CD4-positive, alpha-beta T cell treated with Interleukin-21 for 1 hour (primary cell): Measurements from ENCODE around the gene IFT27.

Source experiments
- DNase-seq: peaks from one replicate; pipeline ENCODE4 v3.0.0-alpha.2; 2020

IFT27 gene, protein sequence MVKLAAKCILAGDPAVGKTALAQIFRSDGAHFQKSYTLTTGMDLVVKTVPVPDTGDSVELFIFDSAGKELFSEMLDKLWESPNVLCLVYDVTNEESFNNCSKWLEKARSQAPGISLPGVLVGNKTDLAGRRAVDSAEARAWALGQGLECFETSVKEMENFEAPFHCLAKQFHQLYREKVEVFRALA

DNA sequence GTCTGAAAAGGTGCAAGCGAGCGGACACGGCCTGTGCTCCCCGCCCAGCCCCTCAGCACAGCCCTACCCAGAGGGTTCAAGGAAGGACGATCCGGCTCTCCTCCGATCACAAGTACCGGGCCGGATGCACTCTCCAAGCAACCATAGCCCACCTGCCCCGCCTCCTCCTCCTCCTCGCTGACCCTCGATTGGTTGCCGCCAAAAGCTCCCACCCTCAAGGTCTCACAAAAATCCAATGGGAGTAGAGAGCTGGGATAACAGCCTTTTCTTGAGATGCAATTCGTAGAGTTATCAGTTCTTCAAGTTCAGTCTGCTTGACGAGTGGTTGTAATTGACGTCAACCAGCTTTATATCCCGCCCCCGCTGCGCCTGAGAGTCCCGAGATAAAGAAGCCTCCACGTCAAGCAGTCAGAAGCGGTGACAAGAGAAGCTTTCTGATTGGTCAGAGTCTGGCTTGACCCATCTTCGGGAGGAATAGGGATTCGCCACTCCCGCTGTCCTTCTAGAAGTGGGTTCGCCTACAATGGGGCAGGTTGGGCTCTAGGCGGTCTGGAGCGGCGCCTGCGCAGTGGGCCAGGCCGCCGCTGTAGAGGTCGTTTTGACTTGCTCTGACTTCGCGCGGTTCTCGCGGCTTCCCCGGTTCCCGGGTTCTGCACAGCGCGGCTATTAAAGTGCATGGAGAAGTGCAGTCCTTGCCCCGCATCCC lies at the start of gene IFT27:
Gene IFT27 (minus strand): TSS at position 156 of the 706 bp plus-strand sequence. CDS start 412 bp downstream, outside the sequence.
- peak; percentile 100 for DNase-seq

DNA sequence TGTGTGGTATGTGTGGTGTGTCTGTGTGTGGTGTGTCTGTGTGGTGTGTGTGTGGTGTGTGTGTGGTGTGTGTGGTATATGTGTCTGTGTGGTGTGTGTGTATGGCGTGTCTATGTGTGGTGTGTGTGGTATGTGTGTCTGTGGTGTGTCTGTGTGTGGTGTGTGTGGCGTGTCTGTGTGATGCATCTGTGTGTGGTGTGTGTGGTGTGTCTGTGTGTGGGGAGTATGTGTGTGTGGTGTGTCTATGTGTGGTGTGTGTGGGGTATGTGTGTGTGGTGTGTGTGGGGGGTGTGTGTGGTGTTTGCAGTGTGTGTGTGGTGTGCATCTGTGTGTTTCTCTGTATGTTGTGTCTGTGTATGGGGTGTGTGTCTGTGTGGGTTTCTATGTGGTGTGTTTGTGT lies 48.7 kb upstream of the IFT27 start:
- DNase-seq, result no peak

DNA sequence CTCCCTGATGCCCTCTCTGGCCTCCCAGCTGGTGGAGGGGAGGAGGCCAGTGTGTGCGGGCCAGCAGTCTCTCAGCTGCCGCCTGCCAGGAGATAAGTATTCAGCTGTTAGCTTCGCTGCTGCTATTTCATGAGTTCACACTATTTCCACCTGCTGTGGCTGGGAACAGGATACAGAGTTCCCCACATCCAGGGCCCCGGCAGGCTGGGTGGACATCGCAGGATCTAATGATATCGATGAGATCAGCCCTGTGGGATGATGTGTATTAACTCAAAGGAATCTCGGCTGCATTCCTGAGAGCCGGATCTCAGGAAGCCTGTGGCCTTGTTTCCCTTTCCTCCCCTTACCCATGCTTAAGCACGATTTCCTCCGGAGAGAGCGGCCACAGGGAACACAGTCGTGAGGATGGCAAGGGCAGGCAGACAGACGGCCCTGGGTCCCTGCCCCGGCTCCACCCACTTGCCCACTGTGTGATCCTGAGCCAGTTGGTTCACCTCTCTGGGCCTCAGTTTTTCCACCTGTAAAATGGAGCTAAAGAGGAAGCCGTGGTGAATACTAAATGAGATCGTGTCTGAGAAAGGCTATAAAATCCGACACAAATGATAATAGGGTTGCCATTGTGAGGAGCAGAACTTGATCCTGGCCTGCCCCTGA lies 47.4 kb upstream of the IFT27 start:
- DNase-seq, result no peak

DNA sequence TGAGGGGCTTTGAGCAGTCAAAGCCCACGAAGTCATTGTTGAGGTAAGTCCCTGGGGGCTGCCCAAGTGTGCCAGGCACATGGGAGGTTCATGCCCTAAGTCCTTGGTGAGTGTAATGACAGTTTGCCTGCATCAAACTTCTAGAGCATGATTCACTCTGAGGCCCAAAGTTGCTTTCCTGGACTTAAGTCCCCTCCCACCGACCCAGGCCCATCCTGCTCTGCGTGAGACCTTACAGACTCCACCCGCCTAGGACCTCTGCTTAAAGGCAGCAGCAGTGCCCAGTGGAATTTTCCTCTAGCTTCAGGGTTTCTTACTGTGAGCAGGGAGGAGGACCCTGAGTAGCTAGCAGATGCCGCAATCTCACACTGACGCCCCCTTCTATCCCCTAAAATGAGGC lies 46.7 kb upstream of the IFT27 start:
- no peak for DNase-seq

DNA sequence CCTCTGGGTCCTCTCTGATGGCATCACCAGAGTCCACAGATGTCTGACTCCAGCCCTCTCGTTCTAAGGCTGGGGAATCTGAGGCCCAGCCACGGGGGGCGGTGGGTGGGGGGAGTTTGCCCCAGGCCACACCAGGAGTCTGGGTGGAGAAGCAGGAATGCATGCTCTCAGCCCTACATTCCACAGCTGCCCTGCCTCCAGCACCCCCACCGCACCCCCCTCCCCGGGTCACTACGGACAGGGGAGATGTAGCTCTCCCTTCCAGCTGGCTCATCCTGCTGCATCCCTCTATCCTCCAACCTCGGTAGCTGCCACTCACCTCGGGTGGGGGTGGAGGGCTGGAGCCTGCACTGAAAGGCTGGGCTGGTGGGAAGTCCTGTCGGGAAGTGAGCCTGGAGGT lies 43.2 kb upstream of the IFT27 start:
- DNase-seq, result no peak

DNA sequence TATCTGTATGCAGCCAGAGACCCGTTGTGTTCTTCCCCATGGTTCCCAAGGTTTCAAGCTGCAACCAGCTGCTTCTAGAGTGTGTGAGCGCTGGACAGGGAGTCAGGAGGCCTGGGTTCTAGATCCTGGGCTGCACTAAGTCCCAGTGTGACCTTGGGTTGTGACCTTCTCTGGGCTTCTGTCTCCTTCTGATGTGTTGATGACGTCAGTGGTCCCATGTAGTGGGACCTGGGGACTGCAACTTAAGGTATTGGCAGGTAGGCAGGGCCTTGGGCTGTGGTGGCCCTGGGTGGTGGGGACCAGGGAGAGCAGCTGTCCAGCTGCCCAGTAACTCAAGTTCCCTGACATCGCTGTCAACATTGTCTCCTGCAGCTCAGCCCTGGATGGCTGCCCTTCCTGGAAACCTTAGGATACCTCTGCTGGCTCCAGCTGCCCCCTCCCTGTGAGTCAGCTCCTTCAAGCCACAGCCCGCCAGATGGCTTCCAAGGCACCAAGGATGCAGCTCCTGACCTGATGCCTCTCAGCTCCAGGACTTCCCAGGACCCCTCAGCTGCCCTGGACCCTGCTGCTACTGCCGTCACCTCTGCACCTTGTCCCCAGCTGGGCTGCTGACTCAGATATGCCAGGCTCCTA lies 42.2 kb upstream of the IFT27 start:
- no peak for DNase-seq

DNA sequence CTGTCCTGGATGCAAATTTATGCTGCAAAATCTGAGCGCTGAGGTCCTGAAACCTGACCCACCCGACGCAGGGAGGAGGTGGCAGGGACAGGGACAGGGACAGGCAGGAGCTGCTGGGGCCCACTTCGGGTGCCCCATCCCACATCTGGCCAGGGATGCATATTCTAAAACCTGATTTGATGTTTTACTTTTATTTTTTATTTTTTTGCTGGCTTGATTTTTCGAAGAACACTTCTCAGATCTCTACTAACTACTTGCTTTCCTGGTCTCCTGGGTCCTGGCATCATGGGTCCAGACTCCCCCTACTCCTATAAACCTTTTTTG lies 41.6 kb upstream of the IFT27 start:
- no peak for DNase-seq

DNA sequence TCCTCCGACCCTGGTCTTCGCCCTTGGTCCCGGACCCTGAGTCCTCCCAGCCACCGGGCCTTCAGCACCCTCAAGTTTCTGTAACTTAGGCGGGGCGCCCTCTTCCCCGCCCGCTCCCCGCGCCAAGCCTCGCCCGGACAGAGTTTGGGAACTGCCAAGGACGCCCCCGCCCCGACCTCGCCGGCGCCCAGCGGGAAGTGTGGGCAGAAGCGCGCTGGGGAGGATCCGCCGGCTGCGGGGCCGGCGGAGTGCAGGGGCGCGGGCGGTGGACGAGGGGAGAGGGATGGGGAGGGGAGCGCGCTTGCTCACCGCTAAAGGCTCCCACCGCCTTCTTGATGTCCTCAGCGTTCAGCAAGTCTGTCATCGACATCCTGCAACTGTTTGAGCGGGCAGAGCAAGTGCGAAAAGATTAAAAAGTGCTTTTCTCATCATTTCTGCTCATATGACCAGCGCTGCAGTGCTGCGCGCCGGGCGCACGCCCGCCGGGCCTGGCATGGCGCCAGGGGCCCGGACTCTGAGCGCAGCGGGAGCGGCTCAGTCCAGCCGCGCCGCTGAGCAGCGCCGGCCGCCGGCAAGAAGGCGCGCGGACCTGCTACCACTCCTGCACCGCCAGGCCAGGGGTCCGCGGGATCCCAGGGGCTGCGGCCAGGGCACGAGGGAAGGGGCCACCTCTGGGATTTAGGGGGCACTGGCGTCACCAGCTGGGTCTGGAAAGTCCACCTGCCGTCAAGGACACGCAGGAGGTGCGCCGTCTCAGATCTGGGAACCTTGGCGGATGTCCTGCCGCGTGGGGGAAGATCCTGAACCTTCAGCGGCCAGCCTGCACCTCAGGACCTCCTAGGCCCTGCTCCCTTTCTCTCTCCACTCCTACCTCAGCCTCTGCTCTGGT lies 41.0 kb upstream of the IFT27 start, which contains the start of gene PVALB:
Gene PVALB (minus strand): TSS at position 400 of the 889 bp plus-strand sequence. CDS start 30 bp downstream, at position 370.
- DNase-seq, result no peak

DNA sequence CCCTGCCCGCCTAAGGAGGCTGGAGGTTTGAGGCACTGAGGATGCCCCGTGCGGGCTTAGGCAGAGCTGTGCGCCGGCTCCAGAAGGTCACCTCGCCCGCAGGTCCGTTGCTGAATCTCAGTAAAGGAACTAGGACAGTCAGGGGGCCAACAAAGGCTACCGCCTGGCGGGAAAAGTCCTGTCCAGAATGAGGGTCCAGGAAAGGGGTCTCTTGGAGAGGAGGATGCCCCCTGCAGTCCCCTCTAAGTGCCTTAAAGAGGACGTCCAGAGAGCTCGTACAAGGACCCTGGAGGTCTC lies 40.4 kb upstream of the IFT27 start:
- DNase-seq, result no peak

DNA sequence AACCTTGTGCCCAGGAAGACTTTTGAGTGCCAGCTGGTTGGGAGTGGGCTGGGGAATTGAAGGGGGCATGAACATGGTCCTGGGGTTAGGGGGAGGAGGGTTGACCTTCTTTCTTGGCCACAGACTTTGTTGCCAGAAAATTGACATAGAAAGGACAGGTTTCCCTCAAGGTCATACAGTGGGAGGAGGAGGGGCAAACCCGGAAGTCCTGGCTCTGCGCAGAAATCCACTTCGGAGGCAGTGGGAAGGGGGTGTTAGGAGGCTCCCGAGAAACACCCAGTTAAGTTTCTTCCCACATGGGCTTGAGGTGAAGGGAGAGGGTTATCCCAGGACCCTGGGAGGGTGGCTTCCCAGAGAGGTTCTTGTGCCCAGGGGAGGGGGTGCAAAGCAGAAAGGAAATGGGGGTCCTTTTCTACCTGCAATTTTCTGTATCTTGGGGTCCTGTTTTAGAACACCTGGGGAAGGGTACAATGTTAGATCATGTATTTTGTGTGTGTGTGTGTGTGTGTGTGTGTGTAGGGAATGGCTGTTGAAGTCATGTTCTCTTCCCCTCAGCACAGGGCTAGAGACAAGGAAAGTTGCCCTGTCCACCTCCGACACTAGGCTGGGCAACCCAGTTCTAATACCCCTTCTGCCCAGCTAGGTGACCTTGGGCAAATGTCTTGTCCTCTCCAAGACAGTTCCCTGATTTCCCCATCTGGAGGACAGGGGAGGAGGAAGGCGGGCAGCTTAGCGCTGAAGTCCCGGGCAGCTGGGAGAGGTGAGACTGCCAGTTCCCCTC lies 39.8 kb upstream of the IFT27 start:
- DNase-seq, result no peak

DNA sequence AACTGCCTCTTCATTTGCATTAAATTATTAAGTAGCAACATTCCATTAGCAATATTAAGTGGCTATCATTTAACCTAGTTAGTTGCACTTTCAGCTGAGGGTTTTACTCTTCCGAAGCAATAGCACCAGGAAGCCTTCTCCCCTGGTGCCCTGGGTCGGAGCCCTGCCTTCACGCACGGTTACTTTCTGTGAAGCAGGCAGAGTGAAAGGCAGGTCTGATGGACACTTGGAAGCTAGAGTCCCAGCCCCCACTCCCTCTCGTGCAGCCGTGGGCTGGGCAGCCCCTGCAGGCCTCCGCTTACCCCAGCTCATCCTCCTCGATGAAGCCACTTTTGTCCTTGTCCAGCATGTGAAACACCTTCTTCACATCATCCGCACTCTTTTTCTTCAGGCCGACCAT lies 38.9 kb upstream of the IFT27 start:
- DNase-seq, result no peak

DNA sequence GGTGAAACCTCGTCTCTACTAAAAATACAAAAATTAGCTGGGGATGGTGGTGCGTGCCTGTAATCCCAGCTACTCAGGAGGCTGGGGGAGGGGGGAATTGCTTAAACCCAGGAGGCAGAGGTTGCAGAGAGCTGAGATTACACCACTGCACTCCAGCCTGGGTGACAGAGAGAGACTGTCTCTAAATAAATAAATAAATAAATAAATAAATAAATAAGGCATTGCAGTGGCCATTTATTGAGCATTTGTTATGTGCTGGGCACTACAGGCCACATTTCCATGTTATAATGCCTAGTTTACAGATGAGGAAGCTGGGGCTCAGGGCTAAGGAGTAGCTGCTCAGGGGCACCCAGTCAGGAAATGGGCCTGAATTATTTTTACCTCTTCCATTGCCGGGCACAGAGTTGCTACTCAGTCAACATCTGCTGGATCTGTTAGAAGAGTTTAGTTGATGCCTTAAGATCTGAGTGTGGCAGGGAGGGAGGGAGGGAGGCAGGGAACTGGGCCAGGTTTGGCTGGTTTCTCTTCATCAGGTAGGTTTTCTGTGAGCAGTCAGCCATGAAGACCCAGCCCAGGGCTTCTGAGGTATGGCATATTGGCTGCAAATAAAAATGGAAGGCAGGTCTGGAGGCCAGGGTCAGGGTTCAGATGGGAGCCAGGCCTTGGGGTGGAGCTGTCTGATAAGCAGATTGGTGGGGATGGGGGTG lies 35.3 kb upstream of the IFT27 start:
- no peak for DNase-seq

DNA sequence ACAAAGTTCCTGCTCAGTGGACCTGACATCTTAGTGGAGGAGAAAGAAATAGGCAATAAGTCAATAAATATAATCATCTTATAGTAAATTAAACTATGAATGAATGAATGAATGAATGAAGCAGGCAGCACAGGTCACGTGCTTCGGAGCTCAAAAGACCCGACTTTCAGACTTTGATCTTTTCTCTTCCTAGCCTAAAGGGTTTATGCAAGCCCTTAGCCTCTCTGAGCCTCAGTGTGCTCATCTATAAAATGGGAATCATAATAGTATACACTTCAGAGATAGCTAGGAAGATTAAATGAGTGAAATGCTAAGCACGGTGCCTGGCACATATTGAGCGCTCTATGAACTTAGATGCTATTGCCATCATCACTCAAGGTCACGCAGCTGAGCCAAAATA lies 33.4 kb upstream of the IFT27 start:
- no peak for DNase-seq

DNA sequence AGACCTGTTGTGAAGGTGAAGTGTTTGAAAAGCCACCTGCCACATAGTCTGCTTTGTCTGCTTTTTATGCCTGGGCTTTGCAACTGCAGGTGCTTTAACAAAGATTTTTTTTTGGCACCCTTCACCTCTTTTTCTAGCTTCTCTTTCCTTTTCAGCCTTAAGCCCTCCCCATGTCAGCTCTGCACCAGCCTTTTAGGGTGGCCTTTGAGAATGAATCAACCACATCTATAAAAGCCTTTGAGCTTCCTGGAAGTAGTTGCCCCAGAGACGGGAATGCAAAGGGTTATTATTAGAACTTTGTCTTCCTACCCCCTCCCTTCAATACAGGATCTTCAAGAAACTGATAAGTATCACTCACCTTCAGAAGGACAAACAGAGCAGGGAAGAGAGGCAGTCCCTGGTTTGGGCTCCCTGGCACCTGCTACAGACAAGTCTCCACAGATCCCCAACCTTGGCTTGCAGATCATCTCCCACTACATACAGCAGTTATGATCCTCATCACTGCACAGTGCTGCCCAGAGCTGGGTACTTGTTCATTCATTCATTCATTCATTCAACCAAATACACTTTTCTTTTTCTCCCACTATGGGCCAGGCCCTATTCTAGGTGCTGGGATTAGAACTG lies 32.9 kb upstream of the IFT27 start:
- DNase-seq, result no peak

DNA sequence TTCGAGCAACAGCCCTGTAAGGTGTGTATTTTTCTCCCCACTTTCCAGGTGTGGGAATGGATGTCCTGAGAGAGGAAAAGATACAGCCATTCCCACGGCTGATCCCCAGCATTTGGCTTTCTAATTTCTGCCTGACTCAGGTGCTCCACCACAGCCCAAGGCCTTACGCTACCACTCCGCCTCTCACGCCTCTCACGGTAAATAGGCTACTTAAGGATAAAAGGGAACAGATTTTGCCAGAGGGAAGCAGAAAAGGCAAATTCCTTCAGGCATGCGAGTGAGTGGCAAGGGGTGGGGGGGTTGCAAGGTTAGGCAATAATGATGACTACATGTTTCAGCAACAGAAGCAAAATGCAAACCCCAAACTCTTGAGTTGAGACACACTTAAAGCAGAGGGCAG lies 31.7 kb upstream of the IFT27 start:
- no peak for DNase-seq

DNA sequence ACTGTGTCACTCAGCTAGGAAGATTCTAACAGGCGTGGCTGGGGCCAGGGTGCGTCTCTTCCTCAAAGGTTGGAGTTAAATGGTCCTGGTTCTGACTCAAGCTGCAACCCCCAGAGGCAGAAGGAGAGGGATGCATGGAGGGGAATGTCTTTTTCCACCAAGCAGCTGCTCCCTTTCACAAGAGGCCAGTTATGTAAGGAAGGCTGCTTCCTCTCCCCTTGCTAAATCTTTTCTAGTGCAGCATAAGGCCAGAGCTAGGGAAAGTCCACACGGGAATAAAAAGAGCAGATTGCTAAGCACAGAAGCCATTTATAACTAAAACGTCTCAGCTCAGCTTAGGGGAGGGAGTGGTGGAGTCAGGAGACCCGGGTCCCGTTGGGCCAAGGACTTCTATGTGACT lies 30.9 kb upstream of the IFT27 start:
- DNase-seq, result no peak

DNA sequence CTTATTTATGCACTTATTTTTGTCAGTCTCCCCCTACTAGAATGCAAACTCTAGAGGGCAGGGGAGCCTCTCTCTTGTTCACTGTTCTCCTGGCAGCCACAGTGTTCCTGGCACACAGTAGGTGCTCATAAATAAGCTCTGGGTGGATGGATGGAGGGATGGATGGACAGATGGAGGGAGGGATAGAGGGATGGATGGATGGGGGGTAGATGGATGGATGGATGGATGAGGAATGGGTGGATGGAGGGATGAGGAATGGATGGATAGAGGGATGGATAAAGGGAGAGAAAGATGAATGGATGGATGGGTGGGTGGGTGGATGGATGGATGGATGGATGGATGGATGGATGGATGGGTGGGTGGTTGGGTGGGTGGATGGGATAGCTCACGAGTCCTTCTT lies 27.4 kb upstream of the IFT27 start:
- DNase-seq, result no peak

DNA sequence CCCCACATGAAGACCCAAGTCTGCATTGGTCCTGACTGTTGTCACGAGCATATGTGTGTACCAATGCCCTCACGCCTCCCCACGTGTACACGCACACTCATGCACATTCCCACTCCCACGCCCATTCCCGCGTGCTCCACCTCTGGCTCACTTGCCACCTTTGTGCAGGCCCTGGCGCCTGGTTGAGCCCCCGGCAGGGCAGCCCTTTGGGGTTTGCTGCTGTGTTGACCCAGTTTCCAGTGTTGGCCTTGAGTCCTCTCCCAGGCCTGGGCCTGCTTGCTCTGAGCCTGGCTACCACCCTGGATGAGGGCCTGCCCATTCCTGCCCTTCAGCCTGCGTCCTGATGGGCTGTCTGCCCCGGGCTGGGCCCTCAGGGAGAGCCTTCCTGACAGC lies 22.8 kb upstream of the IFT27 start:
- DNase-seq, result no peak

DNA sequence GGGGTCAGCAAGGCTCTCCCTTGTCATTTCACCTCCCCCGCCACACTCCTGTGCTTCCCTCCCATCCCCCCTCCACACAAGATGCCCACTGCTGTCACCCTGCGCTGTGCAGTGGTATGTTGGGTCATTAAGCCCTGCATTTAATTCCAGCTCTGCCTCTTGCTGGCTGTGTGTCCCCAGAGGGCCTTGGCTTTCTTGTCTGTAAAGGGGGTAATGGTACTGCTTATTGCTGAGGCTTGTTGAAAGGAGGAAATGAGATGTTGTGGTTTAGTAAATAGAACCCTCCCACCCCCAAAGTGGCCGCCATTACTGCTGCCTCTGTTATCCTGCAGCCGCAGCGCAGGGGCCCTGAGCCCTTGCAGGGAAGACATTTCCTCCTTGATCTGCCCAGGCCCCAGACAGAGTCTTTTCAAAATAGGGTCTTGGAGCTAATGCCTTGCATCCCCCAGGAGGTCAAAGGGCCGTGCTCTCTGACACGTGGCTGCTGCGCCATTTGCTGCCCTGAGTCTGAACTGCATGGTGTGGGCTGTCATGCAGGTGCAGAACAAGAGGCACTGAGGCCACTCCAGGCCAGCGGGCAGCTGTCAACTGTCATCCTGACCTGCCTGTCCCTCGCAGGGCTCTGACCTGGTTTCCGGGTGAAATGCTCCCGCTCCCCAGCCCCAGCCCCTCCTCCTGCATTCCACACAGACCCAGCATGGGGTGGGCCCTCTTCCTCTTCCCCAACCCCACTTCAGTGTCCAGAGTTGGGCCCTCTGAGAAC lies 22.2 kb upstream of the IFT27 start:
- DNase-seq, result no peak

DNA sequence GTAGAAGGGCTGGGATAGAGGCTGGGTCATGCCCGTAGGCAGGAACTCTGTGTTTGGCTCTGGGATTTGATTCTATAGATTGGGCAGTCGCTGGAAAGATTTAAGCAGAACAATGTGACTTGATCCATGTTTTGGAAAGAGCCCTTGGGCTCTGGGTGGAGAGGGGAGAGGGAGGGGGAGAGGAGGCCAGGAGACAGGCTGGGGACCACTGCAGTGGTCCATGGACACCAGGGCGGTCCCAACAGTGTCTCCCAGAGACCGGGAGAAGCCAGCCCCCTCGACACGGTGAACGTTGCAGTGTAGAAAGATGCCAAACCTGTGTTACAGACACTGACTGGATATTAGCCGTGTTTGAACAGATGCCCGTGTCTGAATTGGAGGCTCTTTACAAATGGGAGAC lies 21.5 kb upstream of the IFT27 start:
- no peak for DNase-seq
